GM23338 (cell line): ENCODE data around the gene FOXJ1. TPM values are rescaled to one million over a fixed set of nuclear protein-coding genes. Genes with fewer than 3 reads are reported as not detected.

Experiments
- ATAC-seq: fragments of 200-7000 bp; cut with Tn5 transposase; 3 replicates; pipeline ENCODE4 v1.9.1; 2020
- DNase-seq: peaks from one replicate; pipeline ENCODE4 v3.0.0-alpha.2; 2015; ENCODE audit warnings: low spot score
- H2AFZ ChIP-seq: fragments of 200-600 bp; sonication (generic); 2 replicates; pipeline ENCODE4 v1.8.0; 2016; ENCODE audit warnings: antibody characterized with exemption, mild to moderate bottlenecking, moderate library complexity
- H3F3A ChIP-seq: fragments of 200-600 bp; sonication (generic); replicated peaks from 2 replicates; pipeline ENCODE4 v1.8.0; 2017; ENCODE audit warnings: antibody characterized with exemption, mixed run types, low read depth
- H3K27ac ChIP-seq: fragments of 200-600 bp; sonication (generic); 2 replicates; pipeline ENCODE4 v1.6.1; 2016; ENCODE audit warnings: low read depth
- H3K27me3 ChIP-seq: fragments of 200-600 bp; sonication (generic); 2 replicates; pipeline ENCODE4 v1.8.0; 2016; ENCODE audit warnings: mild to moderate bottlenecking, mixed run types, moderate library complexity; ENCODE audit not compliant: insufficient read depth
- H3K36me3 ChIP-seq: fragments of 200-600 bp; sonication (generic); 2 replicates; pipeline ENCODE4 v1.8.0; 2016; ENCODE audit warnings: mild to moderate bottlenecking; ENCODE audit not compliant: insufficient read depth
- H3K4me1 ChIP-seq: fragments of 200-600 bp; sonication (generic); 2 replicates; pipeline ENCODE4 v1.8.0; 2016; ENCODE audit warnings: mild to moderate bottlenecking, moderate library complexity; ENCODE audit not compliant: insufficient read depth
- H3K4me2 ChIP-seq: fragments of 200-600 bp; sonication (generic); 2 replicates; pipeline ENCODE4 v1.7.1; 2017; ENCODE audit warnings: mixed run types
- H3K4me3 ChIP-seq: fragments of 200-600 bp; sonication (generic); 2 replicates; pipeline ENCODE4 v1.6.1; 2016; ENCODE audit warnings: mixed run types
- H3K79me2 ChIP-seq: fragments of 200-600 bp; sonication (generic); replicated peaks from 2 replicates; pipeline ENCODE4 v1.8.0; 2017; ENCODE audit warnings: mild to moderate bottlenecking; ENCODE audit not compliant: insufficient read depth
- H3K9me2 ChIP-seq: fragments of 200-600 bp; sonication (generic); 2 replicates; pipeline ENCODE4 v1.8.0; 2017; ENCODE audit not compliant: insufficient read depth
- H4K20me1 ChIP-seq: fragments of 200-600 bp; sonication (generic); replicated peaks from 2 replicates; pipeline ENCODE4 v1.8.0; 2017; ENCODE audit warnings: mild to moderate bottlenecking; ENCODE audit not compliant: insufficient read depth
- H3K27ac Mint-ChIP-seq: 2 replicates; pipeline ENCODE4 v1.8.0; 2020; ENCODE audit warnings: inconsistent platforms, mild to moderate bottlenecking, moderate library complexity, mixed read lengths
- H3K27me3 Mint-ChIP-seq: 3 replicates; pipeline ENCODE4 v1.8.0; 2022; ENCODE audit warnings: low read depth, mild to moderate bottlenecking, moderate library complexity, mixed read lengths, inconsistent platforms; ENCODE audit not compliant: insufficient read depth, poor library complexity
- H3K36me3 Mint-ChIP-seq: 3 replicates; pipeline ENCODE4 v1.8.0; 2021; ENCODE audit warnings: low read depth, mild to moderate bottlenecking, inconsistent platforms, moderate library complexity, mixed read lengths
- H3K4me1 Mint-ChIP-seq: 3 replicates; pipeline ENCODE4 v1.8.0; 2020; ENCODE audit warnings: mild to moderate bottlenecking, inconsistent platforms, mixed read lengths
- H3K4me3 Mint-ChIP-seq: 3 replicates; pipeline ENCODE4 v1.8.0; 2021; ENCODE audit warnings: moderate library complexity, mild to moderate bottlenecking, inconsistent platforms, mixed read lengths
- H3K9me3 Mint-ChIP-seq: 3 replicates; pipeline ENCODE4 v1.8.0; 2020; ENCODE audit warnings: moderate library complexity, mild to moderate bottlenecking, inconsistent platforms, mixed read lengths
- CREB1 ChIP-seq: fragments of 250-450 bp; sonication (Bioruptor Pico); IDR thresholded peaks from 2 replicates; pipeline ENCODE4 v1.5.0; 2020; ENCODE audit warnings: low read depth, mild to moderate bottlenecking, moderate library complexity
- EZH2 ChIP-seq: fragments of 200-600 bp; sonication (generic); IDR thresholded peaks from one replicate; pipeline ENCODE4 v1.8.0; 2017; ENCODE audit warnings: antibody characterized with exemption, mild to moderate bottlenecking, low read depth; ENCODE audit not compliant: unreplicated experiment
- EZH2phosphoT487 ChIP-seq: fragments of 200-600 bp; sonication (generic); IDR thresholded peaks from one replicate; pipeline ENCODE4 v1.8.1; 2018; ENCODE audit warnings: antibody characterized with exemption; ENCODE audit not compliant: unreplicated experiment
- NANOG ChIP-seq: IDR thresholded peaks from 2 replicates; pipeline ENCODE4 v1.6.1; 2016; ENCODE audit warnings: antibody characterized with exemption, borderline replicate concordance
- POLR2AphosphoS5 ChIP-seq: IDR thresholded peaks from 2 replicates; pipeline ENCODE4 v1.6.1; 2016; ENCODE audit warnings: antibody characterized with exemption, low read depth
- STAT1 ChIP-seq: IDR thresholded peaks from one replicate; pipeline ENCODE4 v1.6.1; 2016; ENCODE audit warnings: antibody characterized with exemption; ENCODE audit not compliant: unreplicated experiment
- ZNF331 ChIP-seq: fragments of 250-450 bp; sonication (Bioruptor Pico); IDR thresholded peaks from 2 replicates; pipeline ENCODE4 v1.5.0; 2020; ENCODE audit warnings: low read depth, mild to moderate bottlenecking, moderate library complexity
- polyA plus RNA-seq: library from polyadenylated mRNA; unstranded; fragments of >200 nt; fragmentation: Nextera tagmentation; extraction: Ambion mirVana; gene quantifications from 2 replicates; pipeline ENCODE4 v1.2.1, GENCODE V29; 2016
- total RNA-seq: library from RNA; depleted of rRNA; stranded (reverse); fragments of >200 nt; shearing (Covaris generic); gene quantifications from 2 replicates; pipeline ENCODE4 v1.2.3, GENCODE V29; 2014
- TF ChIP-seq, protein P1 (sequence below), 2 experiments: fragments of 200-600 bp in 1 of 2; sonication (generic) in 1 of 2; conservative IDR thresholded peaks; 2 replicates each; pipeline versions ENCODE4 v1.5.1 to v1.6.1; 2016 to 2017; ENCODE audit warnings: antibody characterized with exemption in 2 of 2, low read depth in 2 of 2, mild to moderate bottlenecking in 2 of 2, moderate library complexity in 1 of 2
- TF ChIP-seq, protein P2 (sequence below): IDR thresholded peaks from one replicate; pipeline ENCODE4 v1.6.1; 2018; ENCODE audit warnings: antibody characterized with exemption; ENCODE audit not compliant: unreplicated experiment
- TF ChIP-seq, protein P3 (sequence below): fragments of 250-450 bp; sonication (Bioruptor Pico); IDR thresholded peaks from 2 replicates; pipeline ENCODE4 v1.5.0; 2020; ENCODE audit warnings: mild to moderate bottlenecking, moderate library complexity

Gene FOXJ1
- total and polyA plus RNA-seq, 2 experiments from 2014 or later: 2.3 to 12.3 TPM

DNA sequence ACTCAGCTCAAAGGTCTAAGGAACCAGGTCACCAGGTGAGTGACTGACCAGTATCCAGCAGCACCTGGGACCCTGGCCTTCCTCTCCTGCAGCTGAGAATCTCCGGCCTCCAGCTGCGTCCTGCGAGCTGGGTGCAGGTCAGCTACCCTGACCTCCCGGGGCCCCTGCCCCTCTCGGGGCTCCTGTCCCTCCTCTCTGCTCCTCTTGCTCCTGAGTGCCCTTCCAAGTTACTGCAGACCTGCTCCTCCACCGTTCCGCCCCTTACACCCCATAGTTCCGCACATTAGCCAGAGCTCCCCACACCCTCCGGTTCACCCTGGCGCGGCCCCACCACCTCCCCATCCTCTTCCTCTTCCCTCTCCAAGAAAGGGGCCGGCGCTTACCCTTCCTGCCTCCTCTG lies 10.6 kb downstream of the FOXJ1 start:
- Mint-ChIP-seq H3K9me3 (no peaks in the 10 kb centered on the region; the same call in 2 of the 3 replicates), H3K36me3 (no peaks in the 10 kb centered on the region), H3K4me3 (peak overlapping the region; percentile 26; the same call in 1 of the 3 replicates), H3K27me3 (peaks cover 36% of the 10 kb centered on the region), H3K27ac (no peak overlapping the region), H3K4me1 (peaks cover 49% of the 10 kb centered on the region)
- Histone ChIP-seq H3K4me2 (peak overlapping the region; percentile 91), H3K79me2 (no peaks in the 10 kb centered on the region), H3F3A (peaks cover 24% of the 10 kb centered on the region), H3K36me3 (no peaks in the 10 kb centered on the region), H3K27ac (no peak overlapping the region), H4K20me1 (no peaks in the 10 kb centered on the region), H3K9me2 (no peaks in the 10 kb centered on the region), H2AFZ (peak overlapping the region; percentile 78), H3K4me3 (peak overlapping the region; percentile 85), H3K4me1 (peaks cover 46% of the 10 kb centered on the region), H3K27me3 (peaks cover 39% of the 10 kb centered on the region)
- no peak for TF ChIP-seq EZH2phosphoT487
- TF ChIP-seq, protein P1, sequence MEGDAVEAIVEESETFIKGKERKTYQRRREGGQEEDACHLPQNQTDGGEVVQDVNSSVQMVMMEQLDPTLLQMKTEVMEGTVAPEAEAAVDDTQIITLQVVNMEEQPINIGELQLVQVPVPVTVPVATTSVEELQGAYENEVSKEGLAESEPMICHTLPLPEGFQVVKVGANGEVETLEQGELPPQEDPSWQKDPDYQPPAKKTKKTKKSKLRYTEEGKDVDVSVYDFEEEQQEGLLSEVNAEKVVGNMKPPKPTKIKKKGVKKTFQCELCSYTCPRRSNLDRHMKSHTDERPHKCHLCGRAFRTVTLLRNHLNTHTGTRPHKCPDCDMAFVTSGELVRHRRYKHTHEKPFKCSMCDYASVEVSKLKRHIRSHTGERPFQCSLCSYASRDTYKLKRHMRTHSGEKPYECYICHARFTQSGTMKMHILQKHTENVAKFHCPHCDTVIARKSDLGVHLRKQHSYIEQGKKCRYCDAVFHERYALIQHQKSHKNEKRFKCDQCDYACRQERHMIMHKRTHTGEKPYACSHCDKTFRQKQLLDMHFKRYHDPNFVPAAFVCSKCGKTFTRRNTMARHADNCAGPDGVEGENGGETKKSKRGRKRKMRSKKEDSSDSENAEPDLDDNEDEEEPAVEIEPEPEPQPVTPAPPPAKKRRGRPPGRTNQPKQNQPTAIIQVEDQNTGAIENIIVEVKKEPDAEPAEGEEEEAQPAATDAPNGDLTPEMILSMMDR (conservative IDR thresholded peaks at IDR 0.05; ENCODE audit: low read depth in 2 of 2): no peak
- no peak for TF ChIP-seq CREB1
- peak; percentile 4 for TF ChIP-seq EZH2
- no peak for TF ChIP-seq NANOG
- TF ChIP-seq, protein P2, sequence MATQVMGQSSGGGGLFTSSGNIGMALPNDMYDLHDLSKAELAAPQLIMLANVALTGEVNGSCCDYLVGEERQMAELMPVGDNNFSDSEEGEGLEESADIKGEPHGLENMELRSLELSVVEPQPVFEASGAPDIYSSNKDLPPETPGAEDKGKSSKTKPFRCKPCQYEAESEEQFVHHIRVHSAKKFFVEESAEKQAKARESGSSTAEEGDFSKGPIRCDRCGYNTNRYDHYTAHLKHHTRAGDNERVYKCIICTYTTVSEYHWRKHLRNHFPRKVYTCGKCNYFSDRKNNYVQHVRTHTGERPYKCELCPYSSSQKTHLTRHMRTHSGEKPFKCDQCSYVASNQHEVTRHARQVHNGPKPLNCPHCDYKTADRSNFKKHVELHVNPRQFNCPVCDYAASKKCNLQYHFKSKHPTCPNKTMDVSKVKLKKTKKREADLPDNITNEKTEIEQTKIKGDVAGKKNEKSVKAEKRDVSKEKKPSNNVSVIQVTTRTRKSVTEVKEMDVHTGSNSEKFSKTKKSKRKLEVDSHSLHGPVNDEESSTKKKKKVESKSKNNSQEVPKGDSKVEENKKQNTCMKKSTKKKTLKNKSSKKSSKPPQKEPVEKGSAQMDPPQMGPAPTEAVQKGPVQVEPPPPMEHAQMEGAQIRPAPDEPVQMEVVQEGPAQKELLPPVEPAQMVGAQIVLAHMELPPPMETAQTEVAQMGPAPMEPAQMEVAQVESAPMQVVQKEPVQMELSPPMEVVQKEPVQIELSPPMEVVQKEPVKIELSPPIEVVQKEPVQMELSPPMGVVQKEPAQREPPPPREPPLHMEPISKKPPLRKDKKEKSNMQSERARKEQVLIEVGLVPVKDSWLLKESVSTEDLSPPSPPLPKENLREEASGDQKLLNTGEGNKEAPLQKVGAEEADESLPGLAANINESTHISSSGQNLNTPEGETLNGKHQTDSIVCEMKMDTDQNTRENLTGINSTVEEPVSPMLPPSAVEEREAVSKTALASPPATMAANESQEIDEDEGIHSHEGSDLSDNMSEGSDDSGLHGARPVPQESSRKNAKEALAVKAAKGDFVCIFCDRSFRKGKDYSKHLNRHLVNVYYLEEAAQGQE: no peak
- no peak for ATAC-seq
- DNase-seq: peak; percentile 43

DNA sequence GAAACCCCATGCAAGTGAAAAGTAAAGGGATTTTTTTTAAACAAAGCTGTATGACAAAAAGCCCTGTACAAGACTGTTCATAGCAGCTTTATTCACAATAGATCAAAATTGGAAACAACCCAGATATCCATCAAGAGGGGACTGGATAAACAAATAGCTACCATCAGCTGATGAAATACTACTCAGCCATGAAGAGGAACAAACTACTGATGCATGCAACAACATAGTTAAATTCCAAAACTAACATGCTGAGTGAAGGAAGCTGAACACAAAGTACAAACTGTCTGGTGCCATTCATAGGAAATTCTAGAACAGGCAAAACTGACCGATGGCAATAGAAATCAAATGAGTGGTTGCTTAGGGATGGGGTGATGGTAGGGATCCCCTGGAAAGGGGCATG lies 15.1 kb downstream of the FOXJ1 start:
- peaks cover 9% of the 10 kb centered on the region; the same call in 1 of the 2 replicates for H3F3A ChIP-seq
- peaks cover 25% of the 10 kb centered on the region for H3K27me3 Mint-ChIP-seq
- no peaks in the 10 kb centered on the region for H3K79me2 ChIP-seq
- peaks cover 16% of the 10 kb centered on the region for H3K27me3 ChIP-seq
- H3K9me2 ChIP-seq: no peaks in the 10 kb centered on the region
- H3K4me3 ChIP-seq: no peak overlapping the region
- ATAC-seq: no peak
- H2AFZ ChIP-seq: no peak overlapping the region
- no peak overlapping the region for H3K27ac Mint-ChIP-seq
- H3K9me3 Mint-ChIP-seq: no peaks in the 10 kb centered on the region; the same call in 2 of the 3 replicates
- H3K4me1 ChIP-seq: peaks cover 25% of the 10 kb centered on the region
- no peak overlapping the region for H3K27ac ChIP-seq
- no peaks in the 10 kb centered on the region for H3K36me3 ChIP-seq
- no peak for DNase-seq
- H3K36me3 Mint-ChIP-seq: no peaks in the 10 kb centered on the region
- no peak overlapping the region for H3K4me3 Mint-ChIP-seq
- H4K20me1 ChIP-seq: no peaks in the 10 kb centered on the region
- no peak overlapping the region for H3K4me2 ChIP-seq
- H3K4me1 Mint-ChIP-seq: peaks cover 26% of the 10 kb centered on the region
- TF ChIP-seq CREB1: no peak
- no peak for TF ChIP-seq STAT1
- TF ChIP-seq EZH2: no peak
- no peak for TF ChIP-seq POLR2AphosphoS5
- TF ChIP-seq, protein P3, sequence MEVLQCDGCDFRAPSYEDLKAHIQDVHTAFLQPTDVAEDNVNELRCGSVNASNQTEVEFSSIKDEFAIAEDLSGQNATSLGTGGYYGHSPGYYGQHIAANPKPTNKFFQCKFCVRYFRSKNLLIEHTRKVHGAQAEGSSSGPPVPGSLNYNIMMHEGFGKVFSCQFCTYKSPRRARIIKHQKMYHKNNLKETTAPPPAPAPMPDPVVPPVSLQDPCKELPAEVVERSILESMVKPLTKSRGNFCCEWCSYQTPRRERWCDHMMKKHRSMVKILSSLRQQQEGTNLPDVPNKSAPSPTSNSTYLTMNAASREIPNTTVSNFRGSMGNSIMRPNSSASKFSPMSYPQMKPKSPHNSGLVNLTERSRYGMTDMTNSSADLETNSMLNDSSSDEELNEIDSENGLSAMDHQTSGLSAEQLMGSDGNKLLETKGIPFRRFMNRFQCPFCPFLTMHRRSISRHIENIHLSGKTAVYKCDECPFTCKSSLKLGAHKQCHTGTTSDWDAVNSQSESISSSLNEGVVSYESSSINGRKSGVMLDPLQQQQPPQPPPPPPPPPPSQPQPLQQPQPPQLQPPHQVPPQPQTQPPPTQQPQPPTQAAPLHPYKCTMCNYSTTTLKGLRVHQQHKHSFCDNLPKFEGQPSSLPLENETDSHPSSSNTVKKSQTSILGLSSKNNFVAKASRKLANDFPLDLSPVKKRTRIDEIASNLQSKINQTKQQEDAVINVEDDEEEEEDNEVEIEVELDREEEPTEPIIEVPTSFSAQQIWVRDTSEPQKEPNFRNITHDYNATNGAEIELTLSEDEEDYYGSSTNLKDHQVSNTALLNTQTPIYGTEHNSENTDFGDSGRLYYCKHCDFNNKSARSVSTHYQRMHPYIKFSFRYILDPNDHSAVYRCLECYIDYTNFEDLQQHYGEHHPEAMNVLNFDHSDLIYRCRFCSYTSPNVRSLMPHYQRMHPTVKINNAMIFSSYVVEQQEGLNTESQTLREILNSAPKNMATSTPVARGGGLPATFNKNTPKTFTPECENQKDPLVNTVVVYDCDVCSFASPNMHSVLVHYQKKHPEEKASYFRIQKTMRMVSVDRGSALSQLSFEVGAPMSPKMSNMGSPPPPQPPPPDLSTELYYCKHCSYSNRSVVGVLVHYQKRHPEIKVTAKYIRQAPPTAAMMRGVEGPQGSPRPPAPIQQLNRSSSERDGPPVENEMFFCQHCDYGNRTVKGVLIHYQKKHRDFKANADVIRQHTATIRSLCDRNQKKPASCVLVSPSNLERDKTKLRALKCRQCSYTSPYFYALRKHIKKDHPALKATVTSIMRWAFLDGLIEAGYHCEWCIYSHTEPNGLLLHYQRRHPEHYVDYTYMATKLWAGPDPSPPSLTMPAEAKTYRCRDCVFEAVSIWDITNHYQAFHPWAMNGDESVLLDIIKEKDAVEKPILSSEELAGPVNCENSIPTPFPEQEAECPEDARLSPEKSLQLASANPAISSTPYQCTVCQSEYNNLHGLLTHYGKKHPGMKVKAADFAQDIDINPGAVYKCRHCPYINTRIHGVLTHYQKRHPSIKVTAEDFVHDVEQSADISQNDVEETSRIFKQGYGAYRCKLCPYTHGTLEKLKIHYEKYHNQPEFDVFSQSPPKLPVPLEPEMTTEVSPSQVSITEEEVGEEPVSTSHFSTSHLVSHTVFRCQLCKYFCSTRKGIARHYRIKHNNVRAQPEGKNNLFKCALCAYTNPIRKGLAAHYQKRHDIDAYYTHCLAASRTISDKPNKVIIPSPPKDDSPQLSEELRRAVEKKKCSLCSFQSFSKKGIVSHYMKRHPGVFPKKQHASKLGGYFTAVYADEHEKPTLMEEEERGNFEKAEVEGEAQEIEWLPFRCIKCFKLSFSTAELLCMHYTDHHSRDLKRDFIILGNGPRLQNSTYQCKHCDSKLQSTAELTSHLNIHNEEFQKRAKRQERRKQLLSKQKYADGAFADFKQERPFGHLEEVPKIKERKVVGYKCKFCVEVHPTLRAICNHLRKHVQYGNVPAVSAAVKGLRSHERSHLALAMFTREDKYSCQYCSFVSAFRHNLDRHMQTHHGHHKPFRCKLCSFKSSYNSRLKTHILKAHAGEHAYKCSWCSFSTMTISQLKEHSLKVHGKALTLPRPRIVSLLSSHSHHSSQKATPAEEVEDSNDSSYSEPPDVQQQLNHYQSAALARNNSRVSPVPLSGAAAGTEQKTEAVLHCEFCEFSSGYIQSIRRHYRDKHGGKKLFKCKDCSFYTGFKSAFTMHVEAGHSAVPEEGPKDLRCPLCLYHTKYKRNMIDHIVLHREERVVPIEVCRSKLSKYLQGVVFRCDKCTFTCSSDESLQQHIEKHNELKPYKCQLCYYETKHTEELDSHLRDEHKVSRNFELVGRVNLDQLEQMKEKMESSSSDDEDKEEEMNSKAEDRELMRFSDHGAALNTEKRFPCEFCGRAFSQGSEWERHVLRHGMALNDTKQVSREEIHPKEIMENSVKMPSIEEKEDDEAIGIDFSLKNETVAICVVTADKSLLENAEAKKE (CRISPR knock-in tag): no peak
- no peak for TF ChIP-seq ZNF331 (CRISPR knock-in tag)
